SU-DHL-6 (cell line): ENCODE data around the gene ATP11A.

ENCODE experiments used
- H2AFZ ChIP-seq: fragments of 200-600 bp; sonication (generic); 2 replicates; pipeline ENCODE4 v1.6.1; 2014; ENCODE audit warnings: low read depth, mild to moderate bottlenecking, moderate library complexity, mixed read lengths, antibody characterized with exemption, low read length; ENCODE audit not compliant: severe bottlenecking
- H3F3A ChIP-seq: fragments of 200-600 bp; shearing (Covaris generic); 2 replicates; pipeline ENCODE4 v1.6.0; 2016; ENCODE audit warnings: antibody characterized with exemption, mild to moderate bottlenecking; ENCODE audit not compliant: insufficient read depth
- H3K27ac ChIP-seq: fragments of 200-600 bp; sonication (generic); 2 replicates; pipeline ENCODE4 v1.5.1; 2016; ENCODE audit warnings: low read depth, mild to moderate bottlenecking, low read length, moderate library complexity, mixed read lengths
- H3K27me3 ChIP-seq: fragments of 200-600 bp; sonication (generic), shearing (Covaris generic); 2 replicates; pipeline ENCODE4 v1.6.0; 2014; ENCODE audit warnings: mild to moderate bottlenecking, low read length
- H3K36me3 ChIP-seq: fragments of 200-600 bp; sonication (generic); 2 replicates; pipeline ENCODE4 v1.6.1; 2014; ENCODE audit warnings: mild to moderate bottlenecking, low read length, mixed read lengths
- H3K4me2 ChIP-seq: fragments of 300-600, 200-600 bp; shearing (Covaris generic), sonication (generic); 2 replicates; pipeline ENCODE4 v1.6.0; 2014; ENCODE audit warnings: low read length, low read depth, mild to moderate bottlenecking; ENCODE audit not compliant: poor library complexity, severe bottlenecking
- H3K4me3 ChIP-seq: fragments of 200-600 bp; sonication (generic); 2 replicates; pipeline ENCODE4 v1.5.1; 2014; ENCODE audit warnings: antibody characterized with exemption, low read length, mild to moderate bottlenecking, mixed read lengths; ENCODE audit not compliant: insufficient read depth, poor library complexity, severe bottlenecking
- H3K79me2 ChIP-seq: fragments of 200-600 bp; sonication (generic); 2 replicates; pipeline ENCODE4 v1.6.1; 2014; ENCODE audit warnings: mild to moderate bottlenecking, low read length, moderate library complexity; ENCODE audit not compliant: insufficient read depth
- H3K9ac ChIP-seq: fragments of 200-600 bp; sonication (generic); 2 replicates; pipeline ENCODE4 v1.7.0; 2014; ENCODE audit warnings: mild to moderate bottlenecking, low read length
- H3K9me2 ChIP-seq: fragments of 200-600 bp; sonication (generic); replicated peaks from 2 replicates; pipeline ENCODE4 v1.6.1; 2014; ENCODE audit warnings: low read length; ENCODE audit not compliant: insufficient read depth
- H3K9me3 ChIP-seq: fragments of 200-600 bp; sonication (generic); 2 replicates; pipeline ENCODE4 v1.6.1; 2014; ENCODE audit warnings: low read length, mixed read lengths; ENCODE audit not compliant: insufficient read depth
- H4K20me1 ChIP-seq: fragments of 200-600 bp; sonication (generic); 2 replicates; pipeline ENCODE4 v1.6.1; 2014; ENCODE audit warnings: low read depth, mild to moderate bottlenecking, antibody characterized with exemption, low read length, moderate library complexity, mixed read lengths
- EZH2phosphoT487 ChIP-seq: fragments of 200-600 bp; sonication (generic), shearing (Covaris generic); conservative IDR thresholded peaks from 2 replicates; pipeline ENCODE4 v1.6.1; 2018; ENCODE audit warnings: mild to moderate bottlenecking, antibody characterized with exemption, low read length, moderate library complexity, mixed read lengths
- TF ChIP-seq, protein P1 (sequence below): fragments of 200-600 bp; sonication (generic); IDR thresholded peaks from one replicate; pipeline ENCODE4 v1.5.1; 2017; ENCODE audit warnings: antibody characterized with exemption, mild to moderate bottlenecking, low read length, moderate library complexity; ENCODE audit not compliant: insufficient read depth, poor library complexity, severe bottlenecking

Gene ATP11A

DNA sequence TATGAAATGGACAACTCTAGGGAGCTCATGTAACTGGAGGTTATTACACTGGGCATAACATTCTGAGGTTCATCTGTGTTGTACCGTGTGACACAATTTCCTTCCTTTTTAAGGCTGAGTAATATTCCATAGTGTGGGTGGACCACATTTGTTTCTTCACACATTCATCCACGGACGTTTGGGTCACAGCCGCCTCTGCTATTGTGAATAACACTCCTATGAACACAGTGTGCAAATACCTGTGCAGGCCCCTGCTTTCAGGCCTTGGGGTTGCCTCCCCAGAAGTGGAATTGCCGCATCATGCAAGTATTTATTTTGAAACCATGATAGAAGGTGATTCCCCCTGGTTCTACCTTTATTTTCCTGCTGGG is 215.8 kb downstream of the ATP11A start:
- Histone ChIP-seq H3K27ac (no peak overlapping the region), H3K27me3 (no peaks in the 10 kb centered on the region), H4K20me1 (no peaks in the 10 kb centered on the region), H3K79me2 (no peaks in the 10 kb centered on the region), H2AFZ (no peak overlapping the region), H3F3A (no peaks in the 10 kb centered on the region), H3K9me3 (no peaks in the 10 kb centered on the region; the same call in 1 of the 2 replicates), H3K4me3 (no peak overlapping the region), H3K9ac (no peak overlapping the region), H3K9me2 (no peaks in the 10 kb centered on the region), H3K4me2 (no peak overlapping the region), H3K36me3 (no peaks in the 10 kb centered on the region)
- TF ChIP-seq EZH2phosphoT487, result no peak
- TF ChIP-seq, protein P1, sequence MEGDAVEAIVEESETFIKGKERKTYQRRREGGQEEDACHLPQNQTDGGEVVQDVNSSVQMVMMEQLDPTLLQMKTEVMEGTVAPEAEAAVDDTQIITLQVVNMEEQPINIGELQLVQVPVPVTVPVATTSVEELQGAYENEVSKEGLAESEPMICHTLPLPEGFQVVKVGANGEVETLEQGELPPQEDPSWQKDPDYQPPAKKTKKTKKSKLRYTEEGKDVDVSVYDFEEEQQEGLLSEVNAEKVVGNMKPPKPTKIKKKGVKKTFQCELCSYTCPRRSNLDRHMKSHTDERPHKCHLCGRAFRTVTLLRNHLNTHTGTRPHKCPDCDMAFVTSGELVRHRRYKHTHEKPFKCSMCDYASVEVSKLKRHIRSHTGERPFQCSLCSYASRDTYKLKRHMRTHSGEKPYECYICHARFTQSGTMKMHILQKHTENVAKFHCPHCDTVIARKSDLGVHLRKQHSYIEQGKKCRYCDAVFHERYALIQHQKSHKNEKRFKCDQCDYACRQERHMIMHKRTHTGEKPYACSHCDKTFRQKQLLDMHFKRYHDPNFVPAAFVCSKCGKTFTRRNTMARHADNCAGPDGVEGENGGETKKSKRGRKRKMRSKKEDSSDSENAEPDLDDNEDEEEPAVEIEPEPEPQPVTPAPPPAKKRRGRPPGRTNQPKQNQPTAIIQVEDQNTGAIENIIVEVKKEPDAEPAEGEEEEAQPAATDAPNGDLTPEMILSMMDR, result no peak

DNA sequence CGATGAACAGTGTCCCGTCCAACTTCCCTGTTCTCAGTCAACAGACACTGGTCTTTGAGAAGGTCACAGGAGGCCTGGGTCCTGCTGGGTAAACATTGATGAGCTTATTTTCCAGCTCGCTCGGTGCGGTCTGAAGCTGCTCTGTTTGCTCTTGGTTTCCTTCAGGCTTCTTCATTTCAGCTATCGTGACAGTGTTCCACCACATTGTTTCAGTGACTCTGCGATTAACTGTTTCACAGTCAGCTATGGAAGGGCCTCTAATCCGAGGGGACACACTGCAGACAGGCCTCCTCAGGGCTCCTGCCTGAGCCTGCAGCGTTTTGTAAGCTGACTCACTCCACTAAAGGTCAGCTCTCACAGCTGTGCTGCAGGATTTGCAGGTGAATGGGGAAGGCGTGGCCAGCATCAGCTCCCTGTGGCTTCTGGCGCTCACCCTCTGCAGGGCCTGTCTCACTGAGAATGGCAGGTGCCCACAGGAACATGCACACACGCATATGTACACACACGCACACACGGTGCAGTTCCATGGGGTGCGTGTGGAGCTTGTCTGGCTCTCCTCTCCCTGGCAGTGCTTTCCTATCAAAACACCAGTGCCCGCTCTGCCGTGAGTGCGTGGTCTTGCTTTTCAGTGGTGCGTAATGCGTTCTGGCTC is 216.3 kb downstream of the ATP11A start:
- Histone ChIP-seq H3K9me2 (no peaks in the 10 kb centered on the region), H3K27me3 (no peaks in the 10 kb centered on the region), H2AFZ (no peak overlapping the region), H3K36me3 (no peaks in the 10 kb centered on the region), H3K9ac (no peak overlapping the region), H3F3A (no peaks in the 10 kb centered on the region), H3K4me2 (no peak overlapping the region), H3K9me3 (no peaks in the 10 kb centered on the region; the same call in 1 of the 2 replicates), H3K79me2 (no peaks in the 10 kb centered on the region), H4K20me1 (no peaks in the 10 kb centered on the region), H3K4me3 (no peak overlapping the region), H3K27ac (no peak overlapping the region)
- TF ChIP-seq, protein P1, result no peak
- no peak for TF ChIP-seq EZH2phosphoT487

DNA sequence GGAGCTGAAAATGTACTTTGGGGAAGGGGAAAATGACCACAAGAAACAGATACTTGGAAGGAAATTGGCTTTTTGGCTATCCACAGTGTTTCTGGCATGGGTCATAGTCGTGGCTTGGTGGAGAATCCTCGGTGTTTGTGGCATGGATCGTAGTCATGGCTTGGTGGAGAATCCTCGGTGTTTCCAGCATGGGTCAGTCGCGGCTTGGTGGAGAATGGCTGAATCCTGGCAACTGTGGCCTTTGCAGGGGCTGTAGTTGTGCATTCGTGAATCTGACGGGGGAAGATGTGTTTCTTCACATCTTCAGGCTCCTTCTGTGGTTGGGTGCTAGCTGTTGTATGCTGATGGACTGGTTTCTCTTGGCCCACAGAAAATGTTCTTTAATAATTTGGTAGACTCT is 217.4 kb downstream of the ATP11A start:
- no peak overlapping the region for H3K27ac ChIP-seq
- no peaks in the 10 kb centered on the region; the same call in 1 of the 2 replicates for H3K9me3 ChIP-seq
- H4K20me1 ChIP-seq, result no peaks in the 10 kb centered on the region

More for the DNA sequence above, 217.4 kb downstream of the ATP11A start:
- H3K36me3 ChIP-seq, result no peaks in the 10 kb centered on the region
- H3K27me3 ChIP-seq, result no peaks in the 10 kb centered on the region
- no peaks in the 10 kb centered on the region for H3K9me2 ChIP-seq
- H3K79me2 ChIP-seq, result no peaks in the 10 kb centered on the region
- no peak overlapping the region for H2AFZ ChIP-seq
- TF ChIP-seq, protein P1, result no peak
- H3K4me3 ChIP-seq, result no peak overlapping the region
- no peak overlapping the region for H3K9ac ChIP-seq
- H3F3A ChIP-seq, result no peaks in the 10 kb centered on the region
- H3K4me2 ChIP-seq, result no peak overlapping the region
